ENCODE results near the gene RBMS1. TPM values are rescaled to one million over a fixed set of nuclear protein-coding genes. Genes with fewer than 3 reads are reported as not detected.

Gene RBMS1
- total and polyA plus RNA-seq, 2 of the 13 experiments (the other 11 are each of a cell fraction or from before 2014, with no cell fraction given), result 55.5 to 110 TPM

- ATAC-seq (no peak), DNase-seq (ENCODE audit: low spot score) (no peak), FAIRE-seq (no peak)
- Histone ChIP-seq H3K4me1 (ENCODE audit: insufficient read depth, low read length) (no peaks in the 10 kb centered on the region), H3K36me3 (replicated peaks in 1 of 2; ENCODE audit: control insufficient read depth in 1 of 2, insufficient read depth in 2 of 2, low read length in 2 of 2) (no peaks in the 10 kb centered on the region), H3K4me2 (ENCODE audit: low read depth, low read length) (no peak overlapping the region), H3K9me3 (ENCODE audit: low read length) (no peaks in the 10 kb centered on the region), H3K9ac (ENCODE audit: insufficient read depth, low read depth, low read length) (no peak overlapping the region), H3K79me2 (ENCODE audit: insufficient read depth, low read length) (no peaks in the 10 kb centered on the region), H3K4me3 (replicated peaks in 1 of 3; ENCODE audit: insufficient read depth in 1 of 3, low read depth in 2 of 3, low read length in 3 of 3) (no peak overlapping the region), H3K27ac (ENCODE audit: extremely low read length, insufficient read depth, low read length) (no peak overlapping the region), H3K27me3 (ENCODE audit: control insufficient read depth in 1 of 2, insufficient read depth in 2 of 2, low read length in 2 of 2) (no peaks in the 10 kb centered on the region), H4K20me1 (ENCODE audit: insufficient read depth, low read length) (no peaks in the 10 kb centered on the region), H2AFZ (ENCODE audit: low read length) (no peak overlapping the region)
- BruUV-seq (replicated peaks), result no TSS peak
- WGBS (ENCODE audit: low lambda C conversion rate), result 23% methylated on average over 1 of the region's 1 CpG
- in situ Hi-C loops (cut with HindIII; ENCODE audit: extremely low pct_ligation_motif_present, low pct_unique_long_range_greater_than_20kb) (loop anchor here (25.0 kb wide), 1 partner anchor 707 kb away; no protein-coding TSS in a partner anchor), intact Hi-C loops (cut with micrococcal nuclease; ENCODE audit: unreplicated experiment) (no loop called here)
- ChIA-PET CTCF (ENCODE audit: low intra/inter-chr PET ratio, low total read pairs) (no interaction called here), POLR2A (no interaction called here)
- no peak for TF ChIP-seq AHR (CRISPR knock-in tag; IDR thresholded peaks at IDR 0.05)
- no peak for TF ChIP-seq ZNF672 (CRISPR knock-in tag; IDR thresholded peaks at IDR 0.05)
- no peak for TF ChIP-seq KDM3A (CRISPR knock-in tag; IDR thresholded peaks at IDR 0.05; ENCODE audit: low read depth)
- TF ChIP-seq ZNF468 (CRISPR knock-in tag; IDR thresholded peaks at IDR 0.05), result no peak
- TF ChIP-seq SMAD3 (CRISPR knock-in tag; IDR thresholded peaks at IDR 0.05), result no peak
- TF ChIP-seq STAT6 (CRISPR knock-in tag; IDR thresholded peaks at IDR 0.05; ENCODE audit: borderline replicate concordance), result no peak
- no peak for TF ChIP-seq PRDM10 (CRISPR knock-in tag; IDR thresholded peaks at IDR 0.05; ENCODE audit: low read depth)
- no peak for TF ChIP-seq HMG20B (CRISPR knock-in tag; conservative IDR thresholded peaks at IDR 0.05)
- TF ChIP-seq FIP1L1 (IDR thresholded peaks at IDR 0.05; ENCODE audit: borderline replicate concordance, insufficient read depth, low read depth, low read length), result no peak
- no peak for TF ChIP-seq ARID2 (CRISPR knock-in tag; IDR thresholded peaks at IDR 0.05; ENCODE audit: borderline replicate concordance)
- TF ChIP-seq GATA4 (IDR thresholded peaks at IDR 0.05; ENCODE audit: borderline replicate concordance, low read depth), result no peak
- no peak for TF ChIP-seq NFYB (CRISPR knock-in tag; IDR thresholded peaks at IDR 0.05)
Measured at GRCh38 chr2:160255408-160255807, 238.2 kb downstream of the RBMS1 start.

All from HepG2 (cell line).